Activated CD4-positive, CD25-positive, alpha-beta regulatory T cell treated with anti-CD3 and anti-CD28 coated beads, Interleukin-2, amount 50 U/mL, for 16 hours (primary cell): ENCODE data around the gene IER3.
"Not testable (repeated sequence)": the region's sequence is repeated elsewhere in the genome, so short reads cannot be mapped to it uniquely, and the experiment has no call there.

Experiments
- DNase-seq: peaks from one replicate; pipeline ENCODE4 v3.0.0-alpha.2; 2020; ENCODE audit warnings: low read depth, low spot score

The IER3 gene

GRCh38 chr6:30723843-30724741 is 20.3 kb downstream of the IER3 start:
- DNase-seq, result not testable (repeated sequence)

- DNase-seq, result not testable (repeated sequence)
Observed at GRCh38 chr6:30723159-30723842, 21.0 kb downstream of the IER3 start.

- peak; percentile 73 for DNase-seq
Observed at GRCh38 chr6:30722280-30723112, 21.9 kb downstream of the IER3 start.

- not testable (repeated sequence) for DNase-seq
Observed at GRCh38 chr6:30722025-30722279, 22.4 kb downstream of the IER3 start.

GRCh38 chr6:30721198-30722024 is 22.9 kb downstream of the IER3 start:
- peak; percentile 93 for DNase-seq

GRCh38 chr6:30720738-30721197 is 23.6 kb downstream of the IER3 start:
- no peak for DNase-seq

GRCh38 chr6:30719791-30720737 is 24.3 kb downstream of the IER3 start, which contains the start of gene TUBB:
Gene TUBB, plus strand, starts transcription at chr6:30720352. Its CDS starts 155 bp downstream, at chr6:30720507.
- DNase-seq, result peak; percentile 89

GRCh38 chr6:30719356-30719755 is 25.0 kb downstream of the IER3 start:
- no peak for DNase-seq

GRCh38 chr6:30717845-30718720 is 26.3 kb downstream of the IER3 start:
- DNase-seq, result not testable (repeated sequence)

- peak; percentile 98 for DNase-seq
Observed at GRCh38 chr6:30717129-30717844, 27.1 kb downstream of the IER3 start, which contains the start of gene MDC1. Gene MDC1, minus strand, starts transcription at chr6:30717281. Its CDS starts 2,106 bp downstream, at chr6:30715175.

GRCh38 chr6:30716879-30717128 is 27.5 kb downstream of the IER3 start:
- DNase-seq, result no peak

GRCh38 chr6:30714263-30714662 is 30.1 kb downstream of the IER3 start:
- DNase-seq, result no peak

- DNase-seq, result no peak
Observed at GRCh38 chr6:30712441-30712945, 31.9 kb downstream of the IER3 start.

GRCh38 chr6:30711758-30712380 is 32.5 kb downstream of the IER3 start:
- no peak for DNase-seq

GRCh38 chr6:30709101-30709868 is 35.1 kb downstream of the IER3 start:
- DNase-seq, result no peak

- no peak for DNase-seq
Observed at GRCh38 chr6:30707281-30707850, 37.0 kb downstream of the IER3 start.

- DNase-seq, result no peak
Observed at GRCh38 chr6:30705620-30706019, 38.7 kb downstream of the IER3 start.
